HG03439 (cell line): ENCODE results near the gene C1orf159.
"Not testable (repeated sequence)": the region's sequence is repeated elsewhere in the genome, so short reads cannot be mapped to it uniquely, and the experiment has no call there.

Experiments used
- ATAC-seq: cut with Tn5 transposase; IDR thresholded peaks from one replicate; pipeline ENCODE4 v1.9.1; 2021; ENCODE audit warnings: mild to moderate bottlenecking, moderate library complexity; ENCODE audit not compliant: unreplicated experiment

Gene C1orf159

GRCh38 chr1:1150100-1150499 is 34.2 kb upstream of the C1orf159 start:
- ATAC-seq, result no peak

GRCh38 chr1:1149416-1149815 is 33.5 kb upstream of the C1orf159 start:
- ATAC-seq, result no peak

GRCh38 chr1:1148569-1148968 is 32.7 kb upstream of the C1orf159 start:
- ATAC-seq, result no peak

- no peak for ATAC-seq
These were observed 32.2 kb upstream of the C1orf159 start for GRCh38 chr1:1148061-1148460.

- ATAC-seq, result no peak
These were observed 30.7 kb upstream of the C1orf159 start for GRCh38 chr1:1146596-1146995.

- no peak for ATAC-seq
These were observed 30.1 kb upstream of the C1orf159 start for GRCh38 chr1:1146026-1146425.

GRCh38 chr1:1145547-1145914 is 29.6 kb upstream of the C1orf159 start:
- ATAC-seq, result no peak

- ATAC-seq, result no peak
These were observed 29.1 kb upstream of the C1orf159 start for GRCh38 chr1:1144843-1145546.

- ATAC-seq, result no peak
These were observed 28.4 kb upstream of the C1orf159 start for GRCh38 chr1:1144122-1144842.

GRCh38 chr1:1143636-1144035 is 27.7 kb upstream of the C1orf159 start:
- ATAC-seq, result no peak

GRCh38 chr1:1142844-1143243 is 27.0 kb upstream of the C1orf159 start:
- ATAC-seq, result no peak

- ATAC-seq, result not testable (repeated sequence)
These were observed 26.5 kb upstream of the C1orf159 start for GRCh38 chr1:1142352-1142751.

GRCh38 chr1:1141911-1142250 is 26.0 kb upstream of the C1orf159 start:
- ATAC-seq, result no peak

GRCh38 chr1:1141244-1141910 is 25.5 kb upstream of the C1orf159 start:
- ATAC-seq, result no peak

- ATAC-seq, result no peak
These were observed 24.8 kb upstream of the C1orf159 start for GRCh38 chr1:1140673-1141072.

- no peak for ATAC-seq
These were observed 21.6 kb upstream of the C1orf159 start for GRCh38 chr1:1137256-1138045.

- no peak for ATAC-seq
These were observed 20.8 kb upstream of the C1orf159 start for GRCh38 chr1:1136547-1137230.

GRCh38 chr1:1135339-1136136 is 19.6 kb upstream of the C1orf159 start:
- no peak for ATAC-seq

- no peak for ATAC-seq
These were observed 18.5 kb upstream of the C1orf159 start for GRCh38 chr1:1134300-1134970.
